Suppressor macrophage (primary cell): ENCODE data around the gene MAGI2.
"Not testable (repeated sequence)": the region's sequence is repeated elsewhere in the genome, so short reads cannot be mapped to it uniquely, and the experiment has no call there.

Source experiments
- DNase-seq, 4 experiments: peaks; one replicate each; pipeline ENCODE4 v3.0.0-alpha.2; 2020 to 2022

The MAGI2 gene

GRCh38 chr7:78329001-78329655, 1124.3 kb downstream of the MAGI2 start:
- no peak for DNase-seq

- no peak for DNase-seq
These were observed 1125.7 kb downstream of the MAGI2 start for GRCh38 chr7:78327718-78328117.

GRCh38 chr7:78326876-78327275, 1126.6 kb downstream of the MAGI2 start:
- no peak for DNase-seq

GRCh38 chr7:78326189-78326588, 1127.3 kb downstream of the MAGI2 start:
- no peak for DNase-seq

- no peak for DNase-seq
These were observed 1130.3 kb downstream of the MAGI2 start for GRCh38 chr7:78323118-78323517.

GRCh38 chr7:78322231-78322630, 1131.2 kb downstream of the MAGI2 start:
- not testable (repeated sequence) for DNase-seq

- no peak for DNase-seq
These were observed 1136.1 kb downstream of the MAGI2 start for GRCh38 chr7:78317371-78317770.

GRCh38 chr7:78316110-78316509, 1137.4 kb downstream of the MAGI2 start:
- DNase-seq, result no peak

GRCh38 chr7:78315119-78315518, 1138.3 kb downstream of the MAGI2 start:
- DNase-seq, result no peak

GRCh38 chr7:78311181-78311580, 1142.3 kb downstream of the MAGI2 start:
- DNase-seq, result no peak

- DNase-seq, result no peak
These were observed 1145.6 kb downstream of the MAGI2 start for GRCh38 chr7:78307892-78308291.

- DNase-seq, result no peak
These were observed 1146.8 kb downstream of the MAGI2 start for GRCh38 chr7:78306634-78307033.

GRCh38 chr7:78301407-78301806, 1152.1 kb downstream of the MAGI2 start:
- DNase-seq, result no peak

GRCh38 chr7:78299088-78299487, 1154.4 kb downstream of the MAGI2 start:
- no peak for DNase-seq

GRCh38 chr7:78296644-78297371, 1156.7 kb downstream of the MAGI2 start:
- no peak for DNase-seq

GRCh38 chr7:78296046-78296597, 1157.3 kb downstream of the MAGI2 start:
- no peak for DNase-seq

- DNase-seq, result not testable (repeated sequence)
These were observed 1164.0 kb downstream of the MAGI2 start for GRCh38 chr7:78289471-78289870.

GRCh38 chr7:78284945-78285344, 1168.5 kb downstream of the MAGI2 start:
- DNase-seq, result no peak

GRCh38 chr7:78280276-78280675, 1173.2 kb downstream of the MAGI2 start:
- DNase-seq, result no peak

GRCh38 chr7:78279457-78279856, 1174.0 kb downstream of the MAGI2 start:
- no peak for DNase-seq

- DNase-seq, result no peak
These were observed 1174.4 kb downstream of the MAGI2 start for GRCh38 chr7:78279032-78279431.

- no peak for DNase-seq
These were observed 1186.3 kb downstream of the MAGI2 start for GRCh38 chr7:78267141-78267540.

- DNase-seq, result no peak
These were observed 1188.0 kb downstream of the MAGI2 start for GRCh38 chr7:78265486-78265885.

- no peak for DNase-seq
These were observed 1188.4 kb downstream of the MAGI2 start for GRCh38 chr7:78265071-78265470.
